ENCODE data around the gene MN1. TPM values are rescaled to one million over a fixed set of nuclear protein-coding genes. Genes with fewer than 3 reads are reported as not detected.
A peak's percentile ranks its signal among the peaks of the same experiment; 100 is the strongest.

MN1 gene
- total RNA-seq, 1 donor from 2014 or later = 19.0 TPM

- Mint-ChIP-seq H3K4me1 (peaks cover 30% of the 10 kb centered on the region), H3K9me3 (peaks cover 6% of the 10 kb centered on the region), H3K36me3 (ENCODE audit: low read depth) (peaks cover 7% of the 10 kb centered on the region), H3K27me3 (ENCODE audit: low read depth) (no peaks in the 10 kb centered on the region), H3K27ac (ENCODE audit: unreplicated experiment) (no peak overlapping the region), H3K4me3 (no peak overlapping the region)
- TF ChIP-seq CTCF (conservative IDR thresholded peaks at IDR 0.05) = no peak
- no peak for DNase-seq (ENCODE audit: low read depth, low spot score)
Measured at GRCh38 chr22:27834364-27835185, 33.0 kb upstream of the MN1 start.

- H3K9me3 Mint-ChIP-seq = peaks cover 6% of the 10 kb centered on the region
- peaks cover 6% of the 10 kb centered on the region for H3K36me3 Mint-ChIP-seq (ENCODE audit: low read depth)
- no peak for DNase-seq (ENCODE audit: low read depth, low spot score)
- no peaks in the 10 kb centered on the region for H3K27me3 Mint-ChIP-seq (ENCODE audit: low read depth)
- no peak overlapping the region for H3K4me3 Mint-ChIP-seq
- H3K4me1 Mint-ChIP-seq = peaks cover 31% of the 10 kb centered on the region
- no peak for TF ChIP-seq CTCF (conservative IDR thresholded peaks at IDR 0.05)
- no peak overlapping the region for H3K27ac Mint-ChIP-seq (ENCODE audit: unreplicated experiment)
Measured at GRCh38 chr22:27833803-27834202, 32.2 kb upstream of the MN1 start.

- Mint-ChIP-seq H3K27me3 (ENCODE audit: low read depth) (no peaks in the 10 kb centered on the region), H3K9me3 (peaks cover 2% of the 10 kb centered on the region), H3K27ac (ENCODE audit: unreplicated experiment) (no peak overlapping the region), H3K36me3 (ENCODE audit: low read depth) (peaks cover 2% of the 10 kb centered on the region), H3K4me1 (peaks cover 31% of the 10 kb centered on the region), H3K4me3 (no peak overlapping the region)
- DNase-seq (ENCODE audit: low read depth, low spot score) = no peak
- TF ChIP-seq CTCF (conservative IDR thresholded peaks at IDR 0.05) = no peak
Measured at GRCh38 chr22:27832606-27833005, 31.1 kb upstream of the MN1 start.

GRCh38 chr22:27829620-27830019 lies 28.1 kb upstream of the MN1 start:
- no peaks in the 10 kb centered on the region for H3K36me3 Mint-ChIP-seq (ENCODE audit: low read depth)

More at GRCh38 chr22:27829620-27830019, 28.1 kb upstream of the MN1 start:
- peak overlapping the region; percentile 83 for H3K27ac Mint-ChIP-seq (ENCODE audit: unreplicated experiment)
- no peaks in the 10 kb centered on the region for H3K27me3 Mint-ChIP-seq (ENCODE audit: low read depth)
- no peaks in the 10 kb centered on the region for H3K9me3 Mint-ChIP-seq
- DNase-seq (ENCODE audit: low read depth, low spot score) = no peak
- TF ChIP-seq CTCF (conservative IDR thresholded peaks at IDR 0.05) = no peak
- H3K4me1 Mint-ChIP-seq = peaks cover 19% of the 10 kb centered on the region
- H3K4me3 Mint-ChIP-seq = no peak overlapping the region
